Measurements from ENCODE around the gene DIP2B. TPM values are rescaled to one million over a fixed set of nuclear protein-coding genes. Genes with fewer than 3 reads are reported as not detected.

Gene DIP2B
- total RNA-seq, 1 experiment from 2014 or later = 30.2 TPM

DNA sequence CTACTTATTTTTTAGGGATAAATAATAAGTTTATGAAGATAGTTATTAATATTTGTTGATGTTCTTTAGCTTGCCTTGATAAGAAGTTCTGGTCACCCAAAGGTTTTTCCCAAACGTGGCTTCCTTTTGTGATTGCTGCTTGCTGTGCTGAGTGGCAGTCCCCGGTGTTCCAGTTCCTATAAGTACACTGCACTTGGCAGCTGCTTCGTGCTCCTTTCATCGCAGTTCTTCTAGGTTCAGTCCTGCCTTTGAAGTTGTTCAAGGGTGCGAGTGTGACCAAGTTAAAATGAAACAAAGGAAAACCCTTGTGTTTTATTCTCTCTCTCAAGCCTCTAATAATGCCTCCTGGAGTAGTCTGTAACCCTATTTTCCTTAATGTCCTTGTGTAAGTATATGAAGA lies 130.6 kb downstream of the DIP2B start:
- intact Hi-C loops (cut with micrococcal nuclease; ENCODE audit: unreplicated experiment) = no loop called here
- peaks cover 10% of the 10 kb centered on the region for H3K4me1 ChIP-seq (ENCODE audit: control insufficient read depth, insufficient read depth, low read length)
- DNase-seq (ENCODE audit: low read depth, low spot score) (no peak), ATAC-seq (no peak)
- TF ChIP-seq TCF7L2 (IDR thresholded peaks at IDR 0.05; ENCODE audit: low read depth, low read length) = no peak
- TF ChIP-seq POLR2AphosphoS5 (IDR thresholded peaks at IDR 0.05; ENCODE audit: low read depth, low read length) = no peak
- TF ChIP-seq CTCF (IDR thresholded peaks at IDR 0.05) = no peak
- TF ChIP-seq SIN3A (IDR thresholded peaks at IDR 0.05; ENCODE audit: borderline replicate concordance, insufficient read depth, low read depth, low read length) = no peak
- TF ChIP-seq, protein P1, sequence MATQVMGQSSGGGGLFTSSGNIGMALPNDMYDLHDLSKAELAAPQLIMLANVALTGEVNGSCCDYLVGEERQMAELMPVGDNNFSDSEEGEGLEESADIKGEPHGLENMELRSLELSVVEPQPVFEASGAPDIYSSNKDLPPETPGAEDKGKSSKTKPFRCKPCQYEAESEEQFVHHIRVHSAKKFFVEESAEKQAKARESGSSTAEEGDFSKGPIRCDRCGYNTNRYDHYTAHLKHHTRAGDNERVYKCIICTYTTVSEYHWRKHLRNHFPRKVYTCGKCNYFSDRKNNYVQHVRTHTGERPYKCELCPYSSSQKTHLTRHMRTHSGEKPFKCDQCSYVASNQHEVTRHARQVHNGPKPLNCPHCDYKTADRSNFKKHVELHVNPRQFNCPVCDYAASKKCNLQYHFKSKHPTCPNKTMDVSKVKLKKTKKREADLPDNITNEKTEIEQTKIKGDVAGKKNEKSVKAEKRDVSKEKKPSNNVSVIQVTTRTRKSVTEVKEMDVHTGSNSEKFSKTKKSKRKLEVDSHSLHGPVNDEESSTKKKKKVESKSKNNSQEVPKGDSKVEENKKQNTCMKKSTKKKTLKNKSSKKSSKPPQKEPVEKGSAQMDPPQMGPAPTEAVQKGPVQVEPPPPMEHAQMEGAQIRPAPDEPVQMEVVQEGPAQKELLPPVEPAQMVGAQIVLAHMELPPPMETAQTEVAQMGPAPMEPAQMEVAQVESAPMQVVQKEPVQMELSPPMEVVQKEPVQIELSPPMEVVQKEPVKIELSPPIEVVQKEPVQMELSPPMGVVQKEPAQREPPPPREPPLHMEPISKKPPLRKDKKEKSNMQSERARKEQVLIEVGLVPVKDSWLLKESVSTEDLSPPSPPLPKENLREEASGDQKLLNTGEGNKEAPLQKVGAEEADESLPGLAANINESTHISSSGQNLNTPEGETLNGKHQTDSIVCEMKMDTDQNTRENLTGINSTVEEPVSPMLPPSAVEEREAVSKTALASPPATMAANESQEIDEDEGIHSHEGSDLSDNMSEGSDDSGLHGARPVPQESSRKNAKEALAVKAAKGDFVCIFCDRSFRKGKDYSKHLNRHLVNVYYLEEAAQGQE (IDR thresholded peaks at IDR 0.05; ENCODE audit: insufficient read depth in 1 of 2, low read depth in 2 of 2, low read length in 1 of 2) = no peak
- POLR2A ChIA-PET = no interaction called here
- peak overlapping the region; percentile 19; the same call in 1 of the 2 replicates for H3K27ac ChIP-seq (ENCODE audit: low read length)
- in situ Hi-C loops (cut with HindIII; ENCODE audit: low pct_unique_long_range_greater_than_20kb, low sequenced_read_pairs) = no loop called here
- no peaks in the 10 kb centered on the region for H3K9me3 ChIP-seq (ENCODE audit: control insufficient read depth, insufficient read depth, low read depth, low read length)
- no peaks in the 10 kb centered on the region; the same call in 1 of the 2 replicates for H3K36me3 ChIP-seq (ENCODE audit: control insufficient read depth, insufficient read depth, low read length)
- CTCF ChIA-PET = no interaction called here
- no peak overlapping the region for H3K4me3 ChIP-seq (ENCODE audit: low read depth in 2 of 2, low read length in 2 of 2)
- BruUV-seq (replicated peaks) = no TSS peak
- no peaks in the 10 kb centered on the region for H3K27me3 ChIP-seq (ENCODE audit: control insufficient read depth, insufficient read depth, low read length)

- no peak overlapping the region for H3K27ac ChIP-seq (ENCODE audit: low read length)
- CTCF ChIA-PET = no interaction called here
- no peak for ATAC-seq
- no peak for TF ChIP-seq SIN3A (IDR thresholded peaks at IDR 0.05; ENCODE audit: borderline replicate concordance, insufficient read depth, low read depth, low read length)
- TF ChIP-seq, protein P1 (IDR thresholded peaks at IDR 0.05; ENCODE audit: insufficient read depth in 1 of 2, low read depth in 2 of 2, low read length in 1 of 2) = no peak
- TF ChIP-seq CTCF (IDR thresholded peaks at IDR 0.05) = no peak
- no peak for TF ChIP-seq POLR2AphosphoS5 (IDR thresholded peaks at IDR 0.05; ENCODE audit: low read depth, low read length)
- no peaks in the 10 kb centered on the region for H3K9me3 ChIP-seq (ENCODE audit: control insufficient read depth, insufficient read depth, low read depth, low read length)
- POLR2A ChIA-PET = no interaction called here
- intact Hi-C loops (cut with micrococcal nuclease; ENCODE audit: unreplicated experiment) = no loop called here
- in situ Hi-C loops (cut with HindIII; ENCODE audit: low pct_unique_long_range_greater_than_20kb, low sequenced_read_pairs) = no loop called here
- BruUV-seq (replicated peaks) = no TSS peak
- no peak overlapping the region for H3K4me3 ChIP-seq (ENCODE audit: low read depth in 2 of 2, low read length in 2 of 2)
- DNase-seq (ENCODE audit: low read depth, low spot score) = no peak
- H3K4me1 ChIP-seq (ENCODE audit: control insufficient read depth, insufficient read depth, low read length) = peaks cover 10% of the 10 kb centered on the region
- H3K27me3 ChIP-seq (ENCODE audit: control insufficient read depth, insufficient read depth, low read length) = no peaks in the 10 kb centered on the region
- no peaks in the 10 kb centered on the region; the same call in 1 of the 2 replicates for H3K36me3 ChIP-seq (ENCODE audit: control insufficient read depth, insufficient read depth, low read length)
Measured at GRCh38 chr12:50635857-50636256, 131.1 kb downstream of the DIP2B start.

Measured in Panc1 (cell line).